ENCODE measurements around the gene SLC37A3. TPM values are rescaled to one million over a fixed set of nuclear protein-coding genes. Genes with fewer than 3 reads are reported as not detected.

Gene SLC37A3
- total RNA-seq, 1 donor from 2014 or later = 7.5 TPM

GRCh38 chr7:140295224-140295738 is 103.0 kb downstream of the SLC37A3 start:
- Histone ChIP-seq H3K27me3 (ENCODE audit: low read depth) (no peaks in the 10 kb centered on the region), H3K27ac (replicated peaks) (no peak overlapping the region), H3K36me3 (no peaks in the 10 kb centered on the region), H3K9me3 (replicated peaks) (no peaks in the 10 kb centered on the region), H3K4me1 (no peaks in the 10 kb centered on the region), H3K4me3 (no peak overlapping the region)
- TF ChIP-seq, protein P1, sequence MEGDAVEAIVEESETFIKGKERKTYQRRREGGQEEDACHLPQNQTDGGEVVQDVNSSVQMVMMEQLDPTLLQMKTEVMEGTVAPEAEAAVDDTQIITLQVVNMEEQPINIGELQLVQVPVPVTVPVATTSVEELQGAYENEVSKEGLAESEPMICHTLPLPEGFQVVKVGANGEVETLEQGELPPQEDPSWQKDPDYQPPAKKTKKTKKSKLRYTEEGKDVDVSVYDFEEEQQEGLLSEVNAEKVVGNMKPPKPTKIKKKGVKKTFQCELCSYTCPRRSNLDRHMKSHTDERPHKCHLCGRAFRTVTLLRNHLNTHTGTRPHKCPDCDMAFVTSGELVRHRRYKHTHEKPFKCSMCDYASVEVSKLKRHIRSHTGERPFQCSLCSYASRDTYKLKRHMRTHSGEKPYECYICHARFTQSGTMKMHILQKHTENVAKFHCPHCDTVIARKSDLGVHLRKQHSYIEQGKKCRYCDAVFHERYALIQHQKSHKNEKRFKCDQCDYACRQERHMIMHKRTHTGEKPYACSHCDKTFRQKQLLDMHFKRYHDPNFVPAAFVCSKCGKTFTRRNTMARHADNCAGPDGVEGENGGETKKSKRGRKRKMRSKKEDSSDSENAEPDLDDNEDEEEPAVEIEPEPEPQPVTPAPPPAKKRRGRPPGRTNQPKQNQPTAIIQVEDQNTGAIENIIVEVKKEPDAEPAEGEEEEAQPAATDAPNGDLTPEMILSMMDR (IDR thresholded peaks at IDR 0.05; ENCODE audit: borderline replicate concordance) = no peak
- intact Hi-C loops (cut with micrococcal nuclease) = no loop called here
- no peak for DNase-seq

- no peak overlapping the region for H3K4me3 ChIP-seq
- no peaks in the 10 kb centered on the region for H3K27me3 ChIP-seq (ENCODE audit: low read depth)
- no peak overlapping the region for H3K27ac ChIP-seq (replicated peaks)
- intact Hi-C loops (cut with micrococcal nuclease) = no loop called here
- TF ChIP-seq, protein P1 (IDR thresholded peaks at IDR 0.05; ENCODE audit: borderline replicate concordance) = no peak
- no peaks in the 10 kb centered on the region for H3K4me1 ChIP-seq
- no peaks in the 10 kb centered on the region for H3K36me3 ChIP-seq
- no peaks in the 10 kb centered on the region for H3K9me3 ChIP-seq (replicated peaks)
- DNase-seq = no peak
Observed at GRCh38 chr7:140294454-140294853, 103.9 kb downstream of the SLC37A3 start.

GRCh38 chr7:140292438-140292837 is 105.9 kb downstream of the SLC37A3 start:
- Histone ChIP-seq H3K27me3 (ENCODE audit: low read depth) (no peaks in the 10 kb centered on the region), H3K4me3 (no peak overlapping the region), H3K27ac (replicated peaks) (no peak overlapping the region), H3K36me3 (no peaks in the 10 kb centered on the region), H3K9me3 (replicated peaks) (no peaks in the 10 kb centered on the region), H3K4me1 (no peaks in the 10 kb centered on the region)
- intact Hi-C loops (cut with micrococcal nuclease) = no loop called here
- TF ChIP-seq, protein P1 (IDR thresholded peaks at IDR 0.05; ENCODE audit: borderline replicate concordance) = no peak
- no peak for DNase-seq

- Histone ChIP-seq H3K9me3 (replicated peaks) (no peaks in the 10 kb centered on the region), H3K4me1 (no peaks in the 10 kb centered on the region), H3K4me3 (no peak overlapping the region), H3K27me3 (ENCODE audit: low read depth) (no peaks in the 10 kb centered on the region), H3K27ac (replicated peaks) (no peak overlapping the region), H3K36me3 (no peaks in the 10 kb centered on the region)
- DNase-seq = no peak
- intact Hi-C loops (cut with micrococcal nuclease) = no loop called here
- TF ChIP-seq, protein P1 (IDR thresholded peaks at IDR 0.05; ENCODE audit: borderline replicate concordance) = no peak
Observed at GRCh38 chr7:140289804-140290203, 108.5 kb downstream of the SLC37A3 start.

DNA sequence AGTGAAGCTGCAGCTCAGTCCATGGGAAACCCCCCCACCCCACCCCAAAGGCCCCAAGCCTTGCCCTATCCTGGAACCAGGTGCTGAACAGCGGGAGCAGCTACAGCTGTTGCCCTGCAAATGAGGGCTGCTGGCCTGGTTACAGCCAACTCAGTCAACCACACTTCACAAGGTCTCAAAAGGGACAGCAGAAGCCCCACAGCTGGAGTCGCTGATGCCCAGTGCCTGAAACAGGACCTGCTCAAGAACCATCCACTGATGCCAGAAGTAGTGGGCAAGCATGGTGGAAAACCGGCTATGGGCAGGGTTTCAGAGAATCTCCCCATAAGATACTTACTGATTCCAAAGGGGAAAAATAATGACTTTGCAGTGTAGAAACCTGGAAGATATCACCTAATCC is 110.3 kb downstream of the SLC37A3 start:
- intact Hi-C loops (cut with micrococcal nuclease) = no loop called here
- no peak overlapping the region for H3K27ac ChIP-seq (replicated peaks)
- no peaks in the 10 kb centered on the region for H3K4me1 ChIP-seq
- H3K9me3 ChIP-seq (replicated peaks) = no peaks in the 10 kb centered on the region
- H3K4me3 ChIP-seq = no peak overlapping the region
- H3K36me3 ChIP-seq = no peaks in the 10 kb centered on the region
- no peak for DNase-seq
- H3K27me3 ChIP-seq (ENCODE audit: low read depth) = no peaks in the 10 kb centered on the region
- TF ChIP-seq, protein P1 (IDR thresholded peaks at IDR 0.05; ENCODE audit: borderline replicate concordance) = no peak
